ENCODE data around the gene RBM17.

- no peak for TF ChIP-seq CTCF (IDR thresholded peaks at IDR 0.05; ENCODE audit: low read length)
- TF ChIP-seq EZH2 (IDR thresholded peaks at IDR 0.05; ENCODE audit: borderline replicate concordance, low read length), result no peak
Observed at GRCh38 chr10:6098156-6098555, 9.3 kb downstream of the RBM17 start.

All from OCI-LY1 (cell line).